HEK293 (cell line): ENCODE measurements around the gene CEP85.

Source experiments
- FEZF1 ChIP-seq: fragments of 450-650 bp; formaldehyde crosslinking; IDR thresholded peaks from 2 replicates; pipeline ENCODE4 v1.5.1; 2016; ENCODE audit warnings: missing biosample characterization, missing genetic modification characterization
- GLIS2 ChIP-seq: fragments of 450-650 bp; formaldehyde crosslinking; IDR thresholded peaks from 2 replicates; pipeline ENCODE4 v1.5.1; 2016; ENCODE audit warnings: missing biosample characterization, missing genetic modification characterization
- KLF17 ChIP-seq: fragments of 450-650 bp; formaldehyde crosslinking; IDR thresholded peaks from 2 replicates; pipeline ENCODE4 v1.5.1; 2016; ENCODE audit warnings: missing biosample characterization, missing genetic modification characterization
- KLF8 ChIP-seq: fragments of 450-650 bp; formaldehyde crosslinking; IDR thresholded peaks from 2 replicates; pipeline ENCODE4 v1.5.1; 2016; ENCODE audit warnings: missing biosample characterization, missing genetic modification characterization
- MEIS1 ChIP-seq: sonication (generic); formaldehyde crosslinking; IDR thresholded peaks from 2 replicates; pipeline ENCODE4 v1.8.1; 2022; ENCODE audit warnings: missing genetic modification reagents, mild to moderate bottlenecking, borderline replicate concordance
- MYNN ChIP-seq: fragments of 450-650 bp; formaldehyde crosslinking; IDR thresholded peaks from 2 replicates; pipeline ENCODE4 v1.5.1; 2016; ENCODE audit warnings: missing biosample characterization, missing genetic modification characterization, borderline replicate concordance
- PBX3 ChIP-seq: sonication (generic); formaldehyde crosslinking; IDR thresholded peaks from 2 replicates; pipeline ENCODE4 v1.8.1; 2022; ENCODE audit warnings: mild to moderate bottlenecking, moderate library complexity, missing genetic modification reagents
- PRDM6 ChIP-seq: fragments of 450-650 bp; formaldehyde crosslinking; IDR thresholded peaks from 2 replicates; pipeline ENCODE4 v1.5.1; 2017; ENCODE audit warnings: missing biosample characterization, missing genetic modification characterization
- TRIM28 ChIP-seq: IDR thresholded peaks from 2 replicates; pipeline ENCODE4 v1.6.1; 2011; ENCODE audit warnings: low read length, control low read depth, borderline replicate concordance
- ZBTB49 ChIP-seq: fragments of 450-650 bp; formaldehyde crosslinking; IDR thresholded peaks from 2 replicates; pipeline ENCODE4 v1.5.1; 2016; ENCODE audit warnings: missing biosample characterization, missing genetic modification characterization, low read depth
- ZFP37 ChIP-seq: fragments of 450-650 bp; formaldehyde crosslinking; IDR thresholded peaks from 2 replicates; pipeline ENCODE4 v1.5.1; 2016; ENCODE audit warnings: missing biosample characterization, missing genetic modification characterization
- ZIC2 ChIP-seq: fragments of 450-650 bp; formaldehyde crosslinking; IDR thresholded peaks from 2 replicates; pipeline ENCODE4 v1.5.1; 2016; ENCODE audit warnings: missing biosample characterization, missing genetic modification characterization
- ZNF121 ChIP-seq: fragments of 450-650 bp; formaldehyde crosslinking; IDR thresholded peaks from 2 replicates; pipeline ENCODE4 v1.5.1; 2016; ENCODE audit warnings: missing biosample characterization, missing genetic modification characterization
- ZNF157 ChIP-seq: fragments of 450-650 bp; formaldehyde crosslinking; IDR thresholded peaks from 2 replicates; pipeline ENCODE4 v1.5.1; 2016; ENCODE audit warnings: missing biosample characterization, missing genetic modification characterization
- ZNF175 ChIP-seq: fragments of 450-650 bp; formaldehyde crosslinking; IDR thresholded peaks from 2 replicates; pipeline ENCODE4 v1.5.1; 2016; ENCODE audit warnings: missing biosample characterization, missing genetic modification characterization
- ZNF221 ChIP-seq: fragments of 450-650 bp; formaldehyde crosslinking; IDR thresholded peaks from 2 replicates; pipeline ENCODE4 v1.5.1; 2017; ENCODE audit warnings: missing biosample characterization, missing genetic modification characterization, borderline replicate concordance
- ZNF274 ChIP-seq, 2 experiments: fragments of 200-500 bp in 1 of 2; fragments of 450-650 bp in 1 of 2; sonication (Bioruptor generic) in 1 of 2; formaldehyde crosslinking in 1 of 2; IDR thresholded peaks; 2 replicates each; pipeline versions ENCODE4 v1.5.1 to v1.6.1; 2014 to 2016; ENCODE audit warnings: borderline replicate concordance in 1 of 2, inconsistent platforms in 1 of 2, low read length in 1 of 2, missing biosample characterization in 1 of 2, missing genetic modification characterization in 1 of 2
- ZNF354C ChIP-seq: fragments of 450-650 bp; formaldehyde crosslinking; IDR thresholded peaks from 2 replicates; pipeline ENCODE4 v1.5.1; 2016; ENCODE audit warnings: missing biosample characterization, missing genetic modification characterization, low read depth, borderline replicate concordance
- ZNF394 ChIP-seq: fragments of 450-650 bp; formaldehyde crosslinking; IDR thresholded peaks from 2 replicates; pipeline ENCODE4 v1.5.1; 2016; ENCODE audit warnings: missing biosample characterization, missing genetic modification characterization, mild to moderate bottlenecking, moderate library complexity, borderline replicate concordance
- ZNF514 ChIP-seq: fragments of 450-650 bp; formaldehyde crosslinking; IDR thresholded peaks from 2 replicates; pipeline ENCODE4 v1.5.1; 2016; ENCODE audit warnings: missing biosample characterization, missing genetic modification characterization
- ZNF548 ChIP-seq: fragments of 450-650 bp; formaldehyde crosslinking; IDR thresholded peaks from 2 replicates; pipeline ENCODE4 v1.5.1; 2016; ENCODE audit warnings: missing biosample characterization, missing genetic modification characterization
- ZNF629 ChIP-seq: fragments of 450-650 bp; formaldehyde crosslinking; IDR thresholded peaks from 2 replicates; pipeline ENCODE4 v1.5.1; 2017; ENCODE audit warnings: missing biosample characterization, missing genetic modification characterization
- ZNF645 ChIP-seq: fragments of 450-650 bp; formaldehyde crosslinking; IDR thresholded peaks from 2 replicates; pipeline ENCODE4; 2016; ENCODE audit warnings: missing biosample characterization, missing genetic modification characterization
- ZNF658 ChIP-seq: fragments of 450-650 bp; formaldehyde crosslinking; IDR thresholded peaks from 2 replicates; pipeline ENCODE4; 2016; ENCODE audit warnings: missing biosample characterization, missing genetic modification characterization
- ZNF677 ChIP-seq: fragments of 450-650 bp; IDR thresholded peaks from 2 replicates; pipeline ENCODE4 v1.5.0; 2018; ENCODE audit warnings: missing biosample characterization, mild to moderate bottlenecking, missing genetic modification characterization, moderate library complexity
- ZSCAN16 ChIP-seq: fragments of 450-650 bp; formaldehyde crosslinking; IDR thresholded peaks from 2 replicates; pipeline ENCODE4 v1.5.1; 2016; ENCODE audit warnings: missing biosample characterization, missing genetic modification characterization
- TF ChIP-seq, protein P1 (sequence below): fragments of 450-650 bp; formaldehyde crosslinking; IDR thresholded peaks from 2 replicates; pipeline ENCODE4 v1.5.1; 2016; ENCODE audit warnings: missing biosample characterization, missing genetic modification characterization
- TF ChIP-seq, protein P2 (sequence below): fragments of 450-650 bp; formaldehyde crosslinking; IDR thresholded peaks from 2 replicates; pipeline ENCODE4 v1.5.1; 2016; ENCODE audit warnings: missing biosample characterization, missing genetic modification characterization

Gene CEP85

DNA sequence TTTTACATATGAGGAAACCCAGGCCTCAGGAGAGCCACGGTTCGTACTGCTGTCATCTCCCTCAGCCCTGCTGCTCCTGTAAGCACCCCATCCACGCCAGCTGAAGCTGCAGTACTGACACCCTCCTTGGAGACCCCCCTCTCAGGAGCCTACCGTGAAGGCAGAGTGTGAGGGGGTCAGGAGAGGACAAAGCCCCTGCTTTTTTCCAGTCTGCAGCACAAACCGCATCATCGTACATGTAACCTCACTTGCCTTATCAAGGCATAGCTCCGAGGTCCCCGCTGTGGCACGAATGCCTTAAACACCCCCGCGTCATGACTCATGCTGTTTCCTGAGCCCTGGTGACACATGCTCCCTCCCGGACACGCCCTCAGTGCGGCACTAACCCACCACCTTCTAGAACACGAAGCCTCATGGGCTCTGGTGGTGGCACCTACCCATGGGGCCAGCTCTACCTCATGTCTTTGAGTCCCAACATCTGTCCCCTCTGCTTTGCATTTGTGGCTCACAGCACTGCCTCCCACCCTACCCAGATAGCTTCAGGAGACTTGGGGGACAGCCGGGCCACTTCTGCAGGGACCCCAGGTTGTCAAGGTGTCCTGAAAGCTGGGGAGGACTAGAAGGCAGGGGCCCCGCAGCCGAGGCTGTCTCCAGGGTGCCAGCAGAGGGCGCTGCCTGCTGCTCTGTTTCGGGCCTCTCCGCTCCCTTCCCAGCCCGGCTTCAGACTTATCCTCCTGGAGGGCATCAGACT is 50.8 kb downstream of the CEP85 start (continued):
- TF ChIP-seq KLF17 (tag by site-specific recombination) (peak; percentile 97), ZNF677 (tag by site-specific recombination) (no peak), ZNF645 (tag by site-specific recombination) (no peak), ZNF221 (tag by site-specific recombination) (no peak), ZFP37 (peak; percentile 79), KLF8 (peak; percentile 89), ZNF157 (tag by site-specific recombination) (no peak), ZNF658 (tag by site-specific recombination) (no peak), ZNF121 (no peak), ZNF274 (IDR thresholded peaks at IDR 0.05; ENCODE audit: low read length) (no peak), ZNF274 (tag by site-specific recombination; IDR thresholded peaks at IDR 0.05; ENCODE audit: borderline replicate concordance) (no peak), PRDM6 (tag by site-specific recombination) (no peak), ZIC2 (tag by site-specific recombination) (peak; percentile 80), ZBTB49 (tag by site-specific recombination) (no peak), PBX3 (CRISPR knock-in tag) (no peak), FEZF1 (no peak), GLIS2 (peak; percentile 89), TRIM28 (no peak), ZNF394 (tag by site-specific recombination) (peak; percentile 46; the same call in 1 of the 2 replicates), ZNF354C (tag by site-specific recombination) (no peak), MEIS1 (CRISPR knock-in tag) (no peak), MYNN (tag by site-specific recombination) (no peak), ZSCAN16 (tag by site-specific recombination) (no peak), ZNF548 (tag by site-specific recombination) (no peak), ZNF175 (tag by site-specific recombination) (no peak), ZNF629 (tag by site-specific recombination) (peak; percentile 91), ZNF514 (no peak)
- TF ChIP-seq, protein P1, sequence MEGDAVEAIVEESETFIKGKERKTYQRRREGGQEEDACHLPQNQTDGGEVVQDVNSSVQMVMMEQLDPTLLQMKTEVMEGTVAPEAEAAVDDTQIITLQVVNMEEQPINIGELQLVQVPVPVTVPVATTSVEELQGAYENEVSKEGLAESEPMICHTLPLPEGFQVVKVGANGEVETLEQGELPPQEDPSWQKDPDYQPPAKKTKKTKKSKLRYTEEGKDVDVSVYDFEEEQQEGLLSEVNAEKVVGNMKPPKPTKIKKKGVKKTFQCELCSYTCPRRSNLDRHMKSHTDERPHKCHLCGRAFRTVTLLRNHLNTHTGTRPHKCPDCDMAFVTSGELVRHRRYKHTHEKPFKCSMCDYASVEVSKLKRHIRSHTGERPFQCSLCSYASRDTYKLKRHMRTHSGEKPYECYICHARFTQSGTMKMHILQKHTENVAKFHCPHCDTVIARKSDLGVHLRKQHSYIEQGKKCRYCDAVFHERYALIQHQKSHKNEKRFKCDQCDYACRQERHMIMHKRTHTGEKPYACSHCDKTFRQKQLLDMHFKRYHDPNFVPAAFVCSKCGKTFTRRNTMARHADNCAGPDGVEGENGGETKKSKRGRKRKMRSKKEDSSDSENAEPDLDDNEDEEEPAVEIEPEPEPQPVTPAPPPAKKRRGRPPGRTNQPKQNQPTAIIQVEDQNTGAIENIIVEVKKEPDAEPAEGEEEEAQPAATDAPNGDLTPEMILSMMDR (tag by site-specific recombination) = peak; percentile 70
- TF ChIP-seq, protein P2, sequence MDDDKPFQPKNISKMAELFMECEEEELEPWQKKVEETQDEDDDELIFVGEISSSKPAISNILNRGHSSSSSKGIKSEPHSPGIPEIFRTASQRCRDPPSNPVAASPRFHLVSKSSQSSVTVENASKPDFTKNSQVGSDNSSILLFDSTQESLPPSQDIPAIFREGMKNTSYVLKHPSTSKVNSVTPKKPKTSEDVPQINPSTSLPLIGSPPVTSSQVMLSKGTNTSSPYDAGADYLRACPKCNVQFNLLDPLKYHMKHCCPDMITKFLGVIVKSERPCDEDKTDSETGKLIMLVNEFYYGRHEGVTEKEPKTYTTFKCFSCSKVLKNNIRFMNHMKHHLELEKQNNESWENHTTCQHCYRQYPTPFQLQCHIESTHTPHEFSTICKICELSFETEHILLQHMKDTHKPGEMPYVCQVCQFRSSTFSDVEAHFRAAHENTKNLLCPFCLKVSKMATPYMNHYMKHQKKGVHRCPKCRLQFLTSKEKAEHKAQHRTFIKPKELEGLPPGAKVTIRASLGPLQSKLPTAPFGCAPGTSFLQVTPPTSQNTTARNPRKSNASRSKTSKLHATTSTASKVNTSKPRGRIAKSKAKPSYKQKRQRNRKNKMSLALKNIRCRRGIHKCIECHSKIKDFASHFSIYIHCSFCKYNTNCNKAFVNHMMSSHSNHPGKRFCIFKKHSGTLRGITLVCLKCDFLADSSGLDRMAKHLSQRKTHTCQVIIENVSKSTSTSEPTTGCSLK (tag by site-specific recombination) = no peak
